Activated CD4-positive, alpha-beta T cell treated with anti-CD3 and anti-CD28 coated beads, Interleukin-2, amount 10 ng/mL, durations not matched to agents 7 days and 5 days (primary cell): ENCODE data around the gene ARMH1. TPM values are rescaled to one million over a fixed set of nuclear protein-coding genes. Genes with fewer than 3 reads are reported as not detected.

Source experiments
- CTCF ChIA-PET: fragments of 350-600 bp; sonication (Branson Sonifier 250); formaldehyde crosslinking; loops from one replicate; lab custom pipeline; 2021; ENCODE audit warnings: antibody characterized with exemption; lab: Charles Lee
- POLR2A ChIA-PET: fragments of 350-600 bp; sonication (Branson Sonifier 250); formaldehyde crosslinking; loops from one replicate; lab custom pipeline; 2021; ENCODE audit warnings: antibody characterized with exemption; lab: Charles Lee
- DNase-seq: peaks from one replicate; pipeline ENCODE4 v3.0.0-alpha.2; 2020
- H3K27ac Mint-ChIP-seq: one replicate; pipeline ENCODE4 v1.8.0; 2021; ENCODE audit warnings: mild to moderate bottlenecking, moderate library complexity, mixed read lengths
- H3K27me3 Mint-ChIP-seq: one replicate; pipeline ENCODE4 v1.8.0; 2021; ENCODE audit warnings: mixed read lengths
- H3K36me3 Mint-ChIP-seq: one replicate; pipeline ENCODE4 v1.8.0; 2021; ENCODE audit warnings: low read depth, mixed read lengths
- H3K4me1 Mint-ChIP-seq: one replicate; pipeline ENCODE4 v1.8.0; 2021; ENCODE audit warnings: mixed read lengths
- H3K4me3 Mint-ChIP-seq: one replicate; pipeline ENCODE4 v1.8.0; 2021; ENCODE audit warnings: mild to moderate bottlenecking, moderate library complexity, mixed read lengths
- H3K9me3 Mint-ChIP-seq: one replicate; pipeline ENCODE4 v1.8.0; 2021; ENCODE audit warnings: mixed read lengths
- total RNA-seq, 2 experiments: library from RNA; stranded (reverse); gene quantifications; one replicate each; pipeline ENCODE4 v1.2.3, GENCODE V29; 2021

The ARMH1 gene
- total RNA-seq, 2 experiments from 2014 or later: 47.4 to 50.7 TPM

GRCh38 chr1:44647896-44648295 lies 26.6 kb upstream of the ARMH1 start:
- Mint-ChIP-seq H3K27ac (no peak overlapping the region), H3K4me3 (no peak overlapping the region), H3K9me3 (no peaks in the 10 kb centered on the region), H3K27me3 (no peaks in the 10 kb centered on the region), H3K36me3 (peaks cover 9% of the 10 kb centered on the region), H3K4me1 (no peaks in the 10 kb centered on the region)
- ChIA-PET POLR2A (no interaction called here), CTCF (interaction anchor here (0.7 to 1.4 kb wide), 4 partner anchors 9 to 14 kb away, joined by 3 to 6 read pairs (median 4); no protein-coding TSS in a partner anchor)
- DNase-seq: no peak

GRCh38 chr1:44648529-44649250 lies 25.8 kb upstream of the ARMH1 start:
- ChIA-PET CTCF (interaction anchor here (0.7 to 1.0 kb wide), 2 partner anchors 9 to 13 kb away, joined by 4 to 6 read pairs; no protein-coding TSS in a partner anchor), POLR2A (no interaction called here)
- Mint-ChIP-seq H3K4me3 (no peak overlapping the region), H3K27me3 (no peaks in the 10 kb centered on the region), H3K4me1 (no peaks in the 10 kb centered on the region), H3K36me3 (peaks cover 9% of the 10 kb centered on the region), H3K27ac (no peak overlapping the region), H3K9me3 (no peaks in the 10 kb centered on the region)
- no peak for DNase-seq

- Mint-ChIP-seq H3K36me3 (peaks cover 8% of the 10 kb centered on the region), H3K4me3 (no peak overlapping the region), H3K27ac (no peak overlapping the region), H3K27me3 (no peaks in the 10 kb centered on the region), H3K9me3 (no peaks in the 10 kb centered on the region), H3K4me1 (no peaks in the 10 kb centered on the region)
- no peak for DNase-seq
- CTCF ChIA-PET: interaction anchor here (4.4 kb wide), 1 partner anchor 16 kb away, joined by 72 read pairs; no protein-coding TSS in a partner anchor
- POLR2A ChIA-PET: no interaction called here
Measured at GRCh38 chr1:44649788-44650158, 24.7 kb upstream of the ARMH1 start.

- Mint-ChIP-seq H3K9me3 (no peaks in the 10 kb centered on the region), H3K4me3 (no peak overlapping the region), H3K36me3 (peaks cover 6% of the 10 kb centered on the region), H3K4me1 (no peaks in the 10 kb centered on the region), H3K27me3 (no peaks in the 10 kb centered on the region), H3K27ac (no peak overlapping the region)
- ChIA-PET CTCF (interaction anchor here (3.4 to 4.4 kb wide), 2 partner anchors 13 to 16 kb away, joined by 22 to 72 read pairs; no protein-coding TSS in a partner anchor), POLR2A (no interaction called here)
- DNase-seq: no peak
Measured at GRCh38 chr1:44650159-44650831, 24.2 kb upstream of the ARMH1 start.

GRCh38 chr1:44651069-44651468 lies 23.4 kb upstream of the ARMH1 start:
- CTCF ChIA-PET: interaction anchor here (2.9 to 4.4 kb wide), 3 partner anchors 12 to 79 kb away, joined by 13 to 72 read pairs (median 22); no protein-coding TSS in a partner anchor
- DNase-seq: no peak
- no peaks in the 10 kb centered on the region for H3K9me3 Mint-ChIP-seq
- no peak overlapping the region for H3K4me3 Mint-ChIP-seq
- H3K4me1 Mint-ChIP-seq: no peaks in the 10 kb centered on the region
- no peaks in the 10 kb centered on the region for H3K27me3 Mint-ChIP-seq
- peaks cover 6% of the 10 kb centered on the region for H3K36me3 Mint-ChIP-seq
- POLR2A ChIA-PET: no interaction called here
- no peak overlapping the region for H3K27ac Mint-ChIP-seq

DNA sequence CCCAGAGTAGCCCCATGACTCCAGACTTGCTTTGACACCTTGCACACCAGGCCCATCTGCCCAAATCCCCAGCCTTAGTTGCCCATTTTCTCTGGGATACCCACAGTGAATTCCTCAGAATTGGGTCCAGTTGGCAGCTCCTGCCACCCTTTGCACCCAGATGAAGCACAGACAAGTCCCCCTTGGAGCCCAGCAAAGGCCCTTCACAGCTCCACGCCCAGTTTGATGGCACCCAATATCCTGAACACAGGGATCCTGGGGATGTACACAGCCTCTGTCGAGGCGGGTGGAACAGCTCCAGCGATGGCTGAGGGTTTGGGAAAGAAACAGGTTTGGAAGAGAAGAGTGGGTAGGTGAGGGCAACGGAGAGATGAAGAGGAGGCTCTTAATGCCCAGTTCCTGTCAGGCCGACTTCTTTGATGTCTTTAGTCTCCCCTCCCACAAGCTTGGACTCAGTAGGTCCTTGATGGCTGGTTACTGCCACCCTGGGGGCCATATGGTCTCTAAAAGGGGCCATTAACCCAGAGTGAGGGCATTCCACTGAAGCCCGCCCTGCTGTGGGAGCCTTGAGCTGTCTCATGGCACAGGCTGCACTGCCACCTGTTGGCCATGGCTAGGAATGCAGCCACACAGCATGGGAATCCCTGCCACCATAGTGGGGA lies 21.9 kb upstream of the ARMH1 start:
- H3K9me3 Mint-ChIP-seq: no peaks in the 10 kb centered on the region
- ChIA-PET POLR2A (interaction anchor here (0.6 kb wide), 1 partner anchor 69 kb away, joined by 3 read pairs; no protein-coding TSS in a partner anchor), CTCF (interaction anchor here (0.8 to 4.4 kb wide), 13 partner anchors 11 to 273 kb away, joined by 3 to 72 read pairs (median 7); partner anchors contain the start of genes ARMH1 and TMEM53)
- H3K4me1 Mint-ChIP-seq: no peaks in the 10 kb centered on the region
- H3K27ac Mint-ChIP-seq: peak overlapping the region; percentile 16
- H3K4me3 Mint-ChIP-seq: no peak overlapping the region
- peak; percentile 73 for DNase-seq
- H3K27me3 Mint-ChIP-seq: no peaks in the 10 kb centered on the region
- H3K36me3 Mint-ChIP-seq: peaks cover 6% of the 10 kb centered on the region

DNA sequence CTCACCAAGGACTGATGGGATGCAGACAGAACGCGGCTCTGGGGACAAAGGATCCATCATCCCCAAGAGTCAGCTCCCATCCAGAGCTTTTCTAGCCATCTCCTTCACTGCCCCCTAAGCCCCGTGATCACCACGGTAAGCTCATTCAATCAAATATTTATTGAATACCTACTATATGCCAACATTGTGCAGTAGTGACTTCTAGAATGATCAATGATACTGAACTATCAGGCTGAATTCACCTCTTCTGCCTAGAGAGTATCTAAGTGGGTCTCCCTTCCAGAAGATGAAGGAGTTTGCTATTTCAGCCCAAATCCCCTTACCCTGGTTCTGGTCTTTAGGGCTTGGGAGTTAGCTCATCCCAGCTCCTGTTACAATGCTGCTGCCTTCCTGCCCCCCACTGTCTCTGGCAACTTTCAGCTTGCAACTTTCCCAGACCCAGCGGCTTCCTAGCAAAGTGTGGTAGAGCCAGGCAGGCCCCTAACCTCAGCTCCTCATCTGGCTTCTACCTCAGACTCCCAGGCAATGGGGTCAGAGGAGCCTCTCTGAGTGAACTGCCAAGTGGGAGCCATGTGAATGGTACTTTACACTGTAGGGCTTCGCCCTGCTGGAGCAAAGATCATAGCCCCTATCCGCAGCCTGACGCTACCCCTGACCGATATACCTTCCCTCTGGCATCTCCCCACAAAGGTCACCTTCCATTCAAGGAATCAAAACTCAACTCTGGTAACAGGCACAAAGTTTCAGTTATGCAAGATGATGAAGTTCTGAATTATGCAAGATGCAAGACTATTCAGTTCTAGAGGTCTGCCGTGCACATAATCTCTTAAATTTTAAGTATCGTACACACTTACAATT lies 21.2 kb upstream of the ARMH1 start:
- Mint-ChIP-seq H3K36me3 (peaks cover 6% of the 10 kb centered on the region), H3K9me3 (no peaks in the 10 kb centered on the region), H3K4me3 (no peak overlapping the region), H3K4me1 (no peaks in the 10 kb centered on the region), H3K27me3 (no peaks in the 10 kb centered on the region), H3K27ac (no peak overlapping the region)
- POLR2A ChIA-PET: interaction anchor here (0.6 kb wide), 1 partner anchor 68 kb away, joined by 3 read pairs; no protein-coding TSS in a partner anchor
- no peak for DNase-seq
- CTCF ChIA-PET: interaction anchor here (0.5 to 4.4 kb wide), 15 partner anchors 10 to 274 kb away, joined by 3 to 72 read pairs (median 6); partner anchors contain the start of genes ARMH1 and TMEM53

DNA sequence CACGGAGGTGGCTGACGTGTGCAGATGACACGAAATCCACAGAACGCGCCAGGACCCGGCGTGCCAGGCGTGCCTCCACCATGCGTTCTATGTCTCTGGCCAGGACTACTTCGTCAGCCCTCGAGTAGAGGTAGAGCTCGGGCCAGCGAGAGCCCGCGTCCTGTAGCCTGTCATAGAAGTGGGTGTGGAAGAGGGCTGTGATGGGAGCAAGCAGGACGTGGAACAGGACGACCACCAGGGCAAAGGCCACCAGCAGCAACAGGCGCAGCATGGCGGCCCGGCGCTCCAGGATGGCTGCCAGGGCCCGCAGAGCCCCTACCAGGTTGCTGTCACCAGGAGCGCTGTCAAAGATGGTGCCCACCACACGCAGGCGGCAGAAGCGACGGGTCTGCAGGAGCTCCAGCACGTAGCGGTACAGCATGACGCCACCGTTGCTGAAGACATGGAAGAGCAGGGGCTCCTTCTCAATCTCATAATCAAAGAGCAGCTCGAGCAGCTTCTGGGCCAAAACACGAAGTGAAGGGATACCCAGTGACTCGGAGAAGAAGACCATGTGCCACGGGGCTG lies 19.8 kb upstream of the ARMH1 start:
- ChIA-PET POLR2A (interaction anchor here (0.6 kb wide), 1 partner anchor 23 kb away, joined by 4 read pairs; no protein-coding TSS in a partner anchor), CTCF (no interaction called here)
- H3K4me3 Mint-ChIP-seq: no peak overlapping the region
- peaks cover 2% of the 10 kb centered on the region for H3K36me3 Mint-ChIP-seq
- no peaks in the 10 kb centered on the region for H3K9me3 Mint-ChIP-seq
- DNase-seq: no peak
- no peaks in the 10 kb centered on the region for H3K4me1 Mint-ChIP-seq
- H3K27ac Mint-ChIP-seq: no peak overlapping the region
- H3K27me3 Mint-ChIP-seq: no peaks in the 10 kb centered on the region

DNA sequence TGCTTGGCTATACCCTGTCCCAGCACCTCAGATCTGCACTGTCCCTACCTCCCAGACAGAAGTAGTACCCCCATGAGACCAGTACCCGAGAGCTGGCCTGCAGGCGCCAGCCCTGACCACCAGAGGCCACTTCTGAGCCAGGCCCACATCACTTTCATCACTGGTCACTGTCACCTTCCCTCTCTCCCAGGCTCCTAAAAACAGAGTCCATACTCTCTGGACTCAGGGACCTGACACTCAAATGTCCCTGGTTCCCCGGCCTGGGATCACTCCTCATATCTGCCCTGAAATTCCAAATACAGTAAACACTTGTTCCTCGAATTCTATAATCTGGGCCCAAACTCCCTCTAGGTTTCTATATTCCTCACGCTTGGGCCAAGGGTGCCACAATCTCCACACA lies 18.9 kb upstream of the ARMH1 start:
- Mint-ChIP-seq H3K36me3 (peaks cover 2% of the 10 kb centered on the region), H3K9me3 (no peaks in the 10 kb centered on the region), H3K4me1 (no peaks in the 10 kb centered on the region), H3K27me3 (no peaks in the 10 kb centered on the region), H3K4me3 (no peak overlapping the region), H3K27ac (no peak overlapping the region)
- ChIA-PET POLR2A (no interaction called here), CTCF (interaction anchor here (1.1 kb wide), 1 partner anchor 13 kb away, joined by 3 read pairs; no protein-coding TSS in a partner anchor)
- no peak for DNase-seq

DNA sequence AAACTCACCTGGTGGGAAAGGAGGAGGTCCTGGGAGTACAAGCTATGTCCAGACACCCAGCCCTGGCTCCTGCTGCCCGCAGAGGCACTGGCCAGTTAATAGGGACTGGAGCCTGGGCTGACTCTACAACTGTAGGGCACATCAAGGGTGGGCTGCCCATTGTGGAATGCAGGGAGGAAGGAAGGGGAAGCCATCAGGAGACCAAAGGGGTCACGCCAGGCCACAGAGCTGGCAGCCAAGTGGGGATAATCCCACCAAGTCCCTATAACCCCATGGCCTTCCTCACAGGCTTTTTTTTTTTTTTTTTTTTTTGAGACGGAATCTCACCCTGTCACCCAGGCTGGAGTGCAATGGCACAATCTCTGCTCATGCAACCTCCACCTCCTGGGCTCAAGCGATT lies 14.9 kb upstream of the ARMH1 start:
- DNase-seq: no peak
- Mint-ChIP-seq H3K27ac (no peak overlapping the region), H3K4me1 (peaks cover 5% of the 10 kb centered on the region), H3K36me3 (no peaks in the 10 kb centered on the region), H3K27me3 (no peaks in the 10 kb centered on the region), H3K9me3 (no peaks in the 10 kb centered on the region), H3K4me3 (no peak overlapping the region)
- POLR2A ChIA-PET: no interaction called here
- CTCF ChIA-PET: interaction anchor here (1.0 kb wide), 1 partner anchor 16 kb away, joined by 4 read pairs; no protein-coding TSS in a partner anchor

DNA sequence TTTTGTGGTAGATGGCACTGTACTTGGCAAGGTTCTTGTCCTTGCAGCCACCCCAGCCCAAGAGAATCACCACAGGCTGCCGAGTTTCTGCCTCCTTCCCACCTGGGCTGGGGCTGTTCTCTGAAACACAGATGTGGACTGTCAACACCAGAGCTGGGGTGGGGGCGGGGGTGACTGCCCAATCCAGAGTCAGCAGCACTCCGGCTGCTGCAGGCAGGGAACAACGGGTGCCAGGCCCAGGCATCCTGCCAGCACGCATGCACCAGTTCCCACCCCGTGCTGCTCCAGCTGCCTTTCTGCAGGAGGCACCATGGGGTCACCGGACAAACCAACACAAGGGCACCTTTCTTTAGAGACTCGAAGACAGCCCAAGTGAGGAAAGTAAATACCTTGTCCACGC lies 14.3 kb upstream of the ARMH1 start:
- Mint-ChIP-seq H3K36me3 (no peaks in the 10 kb centered on the region), H3K27ac (no peak overlapping the region), H3K27me3 (no peaks in the 10 kb centered on the region), H3K9me3 (no peaks in the 10 kb centered on the region), H3K4me3 (no peak overlapping the region), H3K4me1 (peaks cover 11% of the 10 kb centered on the region)
- ChIA-PET POLR2A (no interaction called here), CTCF (interaction anchor here (0.6 to 1.3 kb wide), 2 partner anchors 13 to 72 kb away, joined by 3 read pairs; no protein-coding TSS in a partner anchor)
- DNase-seq: no peak
